Calu3 (cell line): ENCODE measurements around the gene LYRM1. TPM values are rescaled to one million over a fixed set of nuclear protein-coding genes. Genes with fewer than 3 reads are reported as not detected.

Source experiments
- BruUV-seq: library from RNA; stranded (reverse); fragments of 400-500 nt; replicated peaks from 2 replicates; lab custom pipeline; 2021; lab: Mats Ljungman, UMichigan
- CTCF ChIA-PET: fragments of 300-600 bp; sonication (Branson Sonifier 250); formaldehyde crosslinking; loops from one replicate; lab custom pipeline; 2022; ENCODE audit warnings: antibody characterized with exemption; lab: Charles Lee
- DNase-seq: peaks from one replicate; pipeline ENCODE4 v3.0.0; 2022
- H3K27ac Mint-ChIP-seq: one replicate; pipeline ENCODE4 v1.8.0; 2022; ENCODE audit warnings: mixed read lengths; ENCODE audit not compliant: unreplicated experiment
- H3K27me3 Mint-ChIP-seq: one replicate; pipeline ENCODE4 v1.8.0; 2022; ENCODE audit warnings: mixed read lengths; ENCODE audit not compliant: unreplicated experiment
- H3K36me3 Mint-ChIP-seq: one replicate; pipeline ENCODE4 v1.8.0; 2022; ENCODE audit warnings: mild to moderate bottlenecking, moderate library complexity, mixed read lengths; ENCODE audit not compliant: insufficient read depth, unreplicated experiment
- H3K4me1 Mint-ChIP-seq: one replicate; pipeline ENCODE4 v1.8.0; 2022; ENCODE audit warnings: mild to moderate bottlenecking, low read depth, mixed read lengths; ENCODE audit not compliant: unreplicated experiment
- H3K4me3 Mint-ChIP-seq: one replicate; pipeline ENCODE4 v1.8.0; 2022; ENCODE audit warnings: mild to moderate bottlenecking, low read depth, moderate library complexity, mixed read lengths; ENCODE audit not compliant: unreplicated experiment
- H3K9me3 Mint-ChIP-seq: one replicate; pipeline ENCODE4 v1.8.0; 2022; ENCODE audit warnings: low read depth, mixed read lengths; ENCODE audit not compliant: unreplicated experiment
- CTCF ChIP-seq: fragments of 200-600 bp; IDR thresholded peaks from one replicate; pipeline ENCODE4 v1.8.0; 2022; ENCODE audit warnings: antibody characterized with exemption; ENCODE audit not compliant: unreplicated experiment
- intact Hi-C: fragments of 100-400 bp; cut with micrococcal nuclease; formaldehyde crosslinking; loops from one replicate; pipeline ENCODE4 v1.10.0; 2022; ENCODE audit not compliant: unreplicated experiment
- total RNA-seq: library from RNA; stranded (reverse); gene quantifications from 2 replicates; pipeline ENCODE4 v1.2.3, GENCODE V29; 2022

Gene LYRM1
- total RNA-seq, 1 experiment from 2014 or later: 36.5 TPM

GRCh38 chr16:20899477-20900298 lies 883 bp upstream of the LYRM1 start:
- H3K9me3 Mint-ChIP-seq: no peaks in the 10 kb centered on the region
- peak overlapping the region; percentile 94 for H3K27ac Mint-ChIP-seq
- H3K4me1 Mint-ChIP-seq: peaks cover 62% of the 10 kb centered on the region
- no peaks in the 10 kb centered on the region for H3K27me3 Mint-ChIP-seq
- no peak for TF ChIP-seq CTCF
- CTCF ChIA-PET: interaction anchor here (0.5 to 1.5 kb wide), 12 partner anchors 8 to 1360 kb away, joined by 3 to 7 read pairs (median 4); no protein-coding TSS in a partner anchor
- H3K4me3 Mint-ChIP-seq: peak overlapping the region; percentile 75
- peak; percentile 44 for DNase-seq
- H3K36me3 Mint-ChIP-seq: peaks cover 52% of the 10 kb centered on the region
- intact Hi-C loops: loop anchor here (2.0 kb wide), 1 partner anchor 21 kb away; no protein-coding TSS in a partner anchor
- no TSS peak for BruUV-seq

GRCh38 chr16:20901068-20901435 lies 481 bp downstream of the LYRM1 start:
- Mint-ChIP-seq H3K36me3 (peaks cover 55% of the 10 kb centered on the region), H3K27ac (peak overlapping the region; percentile 94), H3K9me3 (no peaks in the 10 kb centered on the region), H3K27me3 (no peaks in the 10 kb centered on the region), H3K4me3 (peak overlapping the region; percentile 75), H3K4me1 (peaks cover 71% of the 10 kb centered on the region)
- no peak for TF ChIP-seq CTCF
- intact Hi-C loops: loop anchor here (2.0 kb wide), 1 partner anchor 22 kb away; no protein-coding TSS in a partner anchor
- DNase-seq: no peak
- CTCF ChIA-PET: interaction anchor here (0.5 to 1.0 kb wide), 2 partner anchors 201 to 580 kb away, joined by 3 to 6 read pairs; no protein-coding TSS in a partner anchor
- no TSS peak for BruUV-seq

GRCh38 chr16:20901436-20902112 lies 1.0 kb downstream of the LYRM1 start:
- TSS peak; percentile 49 for BruUV-seq
- peak; percentile 81 for DNase-seq
- intact Hi-C loops: loop anchor here (2.0 kb wide), 1 partner anchor 23 kb away; no protein-coding TSS in a partner anchor
- CTCF ChIA-PET: interaction anchor here (0.5 kb wide), 1 partner anchor 580 kb away, joined by 6 read pairs; no protein-coding TSS in a partner anchor
- H3K4me3 Mint-ChIP-seq: peak overlapping the region; percentile 75
- H3K4me1 Mint-ChIP-seq: peaks cover 76% of the 10 kb centered on the region
- H3K27ac Mint-ChIP-seq: peak overlapping the region; percentile 94
- H3K36me3 Mint-ChIP-seq: peaks cover 55% of the 10 kb centered on the region
- TF ChIP-seq CTCF: no peak
- no peaks in the 10 kb centered on the region for H3K9me3 Mint-ChIP-seq
- H3K27me3 Mint-ChIP-seq: no peaks in the 10 kb centered on the region

- Mint-ChIP-seq H3K9me3 (no peaks in the 10 kb centered on the region), H3K4me3 (peak overlapping the region; percentile 75), H3K4me1 (peaks cover 80% of the 10 kb centered on the region), H3K36me3 (peaks cover 55% of the 10 kb centered on the region), H3K27me3 (no peaks in the 10 kb centered on the region), H3K27ac (peak overlapping the region; percentile 94)
- no peak for DNase-seq
- no peak for TF ChIP-seq CTCF
- intact Hi-C loops: no loop called here
- CTCF ChIA-PET: no interaction called here
- no TSS peak for BruUV-seq
Observed at GRCh38 chr16:20902426-20902825, 1.9 kb downstream of the LYRM1 start.
